RWPE1 (cell line): Measurements from ENCODE around the gene ASAP3.

ENCODE experiments used
- CTCF ChIA-PET: fragments of 350-600 bp; sonication (Branson Sonifier 250); formaldehyde crosslinking; extraction: SDS; loops from one replicate; lab custom pipeline; 2021; lab: Yijun Ruan, JAX
- POLR2A ChIA-PET: fragments of 400-600 bp; formaldehyde crosslinking; extraction: SDS; loops from one replicate; lab custom pipeline; 2020; ENCODE audit warnings: antibody characterized with exemption; ENCODE audit not compliant: low non-redundant PET; lab: Yijun Ruan, JAX
- DNase-seq: peaks from one replicate; pipeline ENCODE4 v3.0.0; 2012; ENCODE audit warnings: low spot score
- H3K27ac ChIP-seq: fragments of 450-650 bp; 2 replicates; pipeline ENCODE4 v1.5.1; 2017
- TF ChIP-seq, protein P1 (sequence below): fragments of 450-650 bp; conservative IDR thresholded peaks from 2 replicates; pipeline ENCODE4 v1.5.1; 2017; ENCODE audit warnings: low read depth, mild to moderate bottlenecking

The ASAP3 gene

DNA sequence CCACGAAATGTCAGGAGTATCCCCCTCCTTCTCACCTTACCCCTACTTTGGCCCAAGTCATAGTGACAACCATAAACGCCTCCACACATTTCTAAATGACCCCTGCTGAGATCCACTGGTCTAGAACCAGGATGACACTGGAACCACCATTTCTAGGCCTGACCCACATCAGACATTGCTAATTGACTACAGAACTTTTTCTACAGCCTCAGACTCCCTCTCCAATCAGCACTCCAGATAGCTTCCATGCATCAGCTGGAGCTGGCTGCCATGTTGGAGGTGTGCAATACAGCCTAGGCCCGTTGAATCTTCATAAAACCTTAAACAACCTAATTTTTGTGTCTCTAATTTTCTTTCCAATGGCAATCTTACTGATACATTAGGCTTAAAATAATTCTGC lies 78.0 kb downstream of the ASAP3 start:
- no peak for DNase-seq
- CTCF ChIA-PET: no interaction called here
- TF ChIP-seq, protein P1, sequence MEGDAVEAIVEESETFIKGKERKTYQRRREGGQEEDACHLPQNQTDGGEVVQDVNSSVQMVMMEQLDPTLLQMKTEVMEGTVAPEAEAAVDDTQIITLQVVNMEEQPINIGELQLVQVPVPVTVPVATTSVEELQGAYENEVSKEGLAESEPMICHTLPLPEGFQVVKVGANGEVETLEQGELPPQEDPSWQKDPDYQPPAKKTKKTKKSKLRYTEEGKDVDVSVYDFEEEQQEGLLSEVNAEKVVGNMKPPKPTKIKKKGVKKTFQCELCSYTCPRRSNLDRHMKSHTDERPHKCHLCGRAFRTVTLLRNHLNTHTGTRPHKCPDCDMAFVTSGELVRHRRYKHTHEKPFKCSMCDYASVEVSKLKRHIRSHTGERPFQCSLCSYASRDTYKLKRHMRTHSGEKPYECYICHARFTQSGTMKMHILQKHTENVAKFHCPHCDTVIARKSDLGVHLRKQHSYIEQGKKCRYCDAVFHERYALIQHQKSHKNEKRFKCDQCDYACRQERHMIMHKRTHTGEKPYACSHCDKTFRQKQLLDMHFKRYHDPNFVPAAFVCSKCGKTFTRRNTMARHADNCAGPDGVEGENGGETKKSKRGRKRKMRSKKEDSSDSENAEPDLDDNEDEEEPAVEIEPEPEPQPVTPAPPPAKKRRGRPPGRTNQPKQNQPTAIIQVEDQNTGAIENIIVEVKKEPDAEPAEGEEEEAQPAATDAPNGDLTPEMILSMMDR: no peak
- H3K27ac ChIP-seq: no peak overlapping the region
- POLR2A ChIA-PET: no interaction called here

DNA sequence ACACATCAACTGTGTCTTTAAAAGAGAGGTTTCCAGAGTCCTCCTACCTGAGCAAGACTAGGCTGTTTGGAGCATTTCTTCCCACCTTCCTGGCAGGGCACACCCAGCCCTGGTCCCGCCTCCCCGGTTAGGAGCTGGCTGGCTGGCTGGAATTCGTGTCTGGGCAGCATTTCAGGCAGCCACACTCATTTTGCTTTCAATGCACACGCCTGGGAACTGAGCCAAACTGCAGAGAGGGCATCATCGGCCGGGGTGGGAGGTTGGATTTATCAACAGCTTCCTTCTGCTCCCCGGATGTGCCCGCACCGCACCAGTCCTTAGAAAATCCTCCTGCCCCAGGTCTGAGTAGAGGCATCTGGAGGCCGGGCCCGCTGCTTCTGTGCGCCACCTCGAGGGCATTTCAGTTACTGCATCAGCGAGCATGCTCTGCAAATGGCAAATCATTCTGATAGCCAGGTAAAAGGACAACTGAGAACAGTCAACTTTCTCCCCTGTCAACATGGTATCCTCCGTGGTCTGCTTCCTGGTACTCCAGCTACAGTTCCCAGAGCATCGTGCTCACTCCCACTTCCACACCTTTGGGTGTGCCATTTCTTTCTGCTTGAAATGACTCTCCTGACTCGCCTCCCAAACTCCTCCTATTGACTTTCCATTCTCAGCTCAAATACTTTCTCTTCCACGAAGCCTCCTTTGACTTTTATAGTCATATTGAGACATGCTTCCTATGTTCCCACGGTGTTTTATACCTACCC lies 80.1 kb downstream of the ASAP3 start:
- POLR2A ChIA-PET: interaction anchor here (0.7 kb wide), 2 partner anchors 9 to 27 kb away, joined by 3 to 5 read pairs; no protein-coding TSS in a partner anchor
- peak overlapping the region; percentile 87 for H3K27ac ChIP-seq
- TF ChIP-seq, protein P1: peak; percentile 97
- CTCF ChIA-PET: interaction anchor here (0.5 to 2.1 kb wide), 28 partner anchors 9 to 1782 kb away, joined by 3 to 12 read pairs (median 3); partner anchors contain the start of genes ASAP3, HNRNPR and ZNF436
- peak; percentile 98 for DNase-seq

DNA sequence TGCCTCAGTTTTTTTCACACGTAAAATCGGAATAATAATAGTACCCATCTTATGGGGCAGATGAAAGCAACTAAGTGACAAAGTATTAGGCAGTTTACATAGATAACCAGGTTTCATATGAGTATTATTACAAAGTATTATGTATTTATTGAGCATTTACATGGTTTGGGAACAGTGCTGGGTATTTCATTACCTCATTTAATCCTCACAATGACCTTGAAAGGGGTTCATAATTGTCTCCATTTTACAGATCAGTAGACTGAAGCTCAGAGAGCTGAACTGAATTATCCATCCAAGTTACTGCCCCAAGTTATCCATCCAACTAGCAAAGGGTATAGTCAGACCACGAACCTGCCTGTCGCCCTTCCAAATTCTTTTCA lies 80.6 kb downstream of the ASAP3 start:
- DNase-seq: no peak
- POLR2A ChIA-PET: interaction anchor here (0.7 kb wide), 2 partner anchors 9 to 27 kb away, joined by 3 to 5 read pairs; no protein-coding TSS in a partner anchor
- H3K27ac ChIP-seq: peak overlapping the region; percentile 87
- CTCF ChIA-PET: interaction anchor here (0.6 to 2.1 kb wide), 24 partner anchors 9 to 356 kb away, joined by 3 to 13 read pairs (median 4); partner anchors contain the start of genes ASAP3, HNRNPR and ZNF436
- TF ChIP-seq, protein P1: no peak

DNA sequence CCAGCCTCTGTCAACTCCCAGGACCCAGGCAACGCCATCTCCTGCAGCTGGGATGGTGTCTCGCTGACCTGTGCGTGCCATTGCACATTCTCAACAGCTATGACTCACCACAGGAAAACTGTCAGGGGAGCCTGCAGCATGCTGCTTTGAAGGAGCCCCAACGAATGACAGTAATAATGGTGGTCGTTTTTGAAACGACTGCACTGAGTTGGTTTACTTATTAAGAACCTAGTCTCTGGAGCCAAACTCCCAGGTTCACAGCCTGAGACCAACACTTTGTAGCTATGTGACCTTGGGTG lies 81.0 kb downstream of the ASAP3 start:
- ChIA-PET POLR2A (no interaction called here), CTCF (interaction anchor here (0.6 to 1.9 kb wide), 8 partner anchors 12 to 356 kb away, joined by 3 to 13 read pairs (median 4); partner anchors contain the start of gene ZNF436)
- peak overlapping the region; percentile 87 for H3K27ac ChIP-seq
- peak; percentile 81 for DNase-seq
- TF ChIP-seq, protein P1: no peak

DNA sequence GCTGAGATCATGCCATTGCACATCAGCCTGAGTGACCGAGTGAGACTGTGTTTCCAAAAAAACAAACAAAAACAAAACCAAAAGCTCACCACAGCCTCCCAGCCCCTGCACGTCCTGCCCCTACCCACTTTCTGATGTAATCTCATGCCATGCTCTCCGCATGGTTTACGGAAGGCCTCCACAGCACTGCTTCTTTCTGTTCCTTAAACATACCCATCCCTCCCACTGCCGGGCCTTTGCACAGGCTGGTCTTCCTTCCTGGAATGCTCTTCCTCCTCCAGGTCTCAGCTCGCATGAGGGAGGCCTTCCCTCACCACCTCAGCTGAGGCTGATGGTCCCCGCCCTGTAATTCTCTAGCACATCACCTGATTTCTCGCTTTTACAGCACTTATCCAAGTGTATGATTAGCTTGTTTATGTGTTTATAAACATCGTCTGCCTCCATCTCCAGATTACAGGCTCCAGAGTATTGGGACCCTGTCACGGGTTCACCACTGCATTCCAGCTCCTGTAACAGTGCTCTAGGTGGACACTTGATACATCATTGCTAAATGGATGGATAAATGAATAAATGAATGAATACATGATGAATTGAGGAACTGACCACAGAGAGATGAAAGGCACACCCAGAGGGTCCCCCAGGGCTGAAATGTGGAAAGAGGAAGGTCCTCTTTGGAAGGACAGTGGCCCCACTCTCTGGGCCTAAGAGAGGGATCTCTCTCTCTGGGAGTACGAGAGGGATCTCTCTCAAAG lies 81.5 kb downstream of the ASAP3 start:
- TF ChIP-seq, protein P1: no peak
- ChIA-PET POLR2A (interaction anchor here (0.9 kb wide), 1 partner anchor 41 kb away, joined by 3 read pairs; no protein-coding TSS in a partner anchor), CTCF (interaction anchor here (0.6 to 1.9 kb wide), 6 partner anchors 17 to 356 kb away, joined by 3 to 13 read pairs (median 3); no protein-coding TSS in a partner anchor)
- peak overlapping the region; percentile 87 for H3K27ac ChIP-seq
- no peak for DNase-seq

DNA sequence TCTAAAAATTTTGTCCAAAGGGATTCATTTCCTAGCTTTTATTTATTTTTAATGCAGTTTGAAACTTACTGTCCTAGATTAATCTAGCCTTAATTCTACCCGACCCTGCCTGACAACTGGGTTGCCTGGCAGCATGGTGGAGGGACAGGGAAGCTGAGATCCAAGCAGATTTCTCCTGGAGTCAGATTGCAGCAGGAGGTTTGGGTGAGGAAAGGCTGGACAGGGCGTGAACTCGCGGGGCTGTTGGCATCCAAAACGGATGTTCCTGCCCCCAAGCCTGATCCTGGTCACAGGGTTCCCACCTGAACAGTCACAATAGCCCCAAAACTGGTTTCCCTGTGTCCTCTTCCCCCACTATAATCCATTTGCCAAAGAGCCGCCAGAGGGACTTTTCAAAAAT lies 82.7 kb downstream of the ASAP3 start:
- POLR2A ChIA-PET: interaction anchor here (0.9 kb wide), 1 partner anchor 39 kb away, joined by 3 read pairs; no protein-coding TSS in a partner anchor
- no peak for DNase-seq
- TF ChIP-seq, protein P1: no peak
- CTCF ChIA-PET: interaction anchor here (0.7 to 0.8 kb wide), 2 partner anchors 63 to 217 kb away, joined by 3 read pairs; no protein-coding TSS in a partner anchor
- H3K27ac ChIP-seq: peak overlapping the region; percentile 87
